Endothelial cell of umbilical vein (primary cell): ENCODE results near the gene EIF2AK3.

Experiments used
- EZH2 ChIP-seq: IDR thresholded peaks from 2 replicates; pipeline ENCODE4 v1.6.1; 2012; ENCODE audit warnings: borderline replicate concordance, low read depth, mild to moderate bottlenecking, moderate library complexity, low read length, inconsistent platforms; ENCODE audit not compliant: severe bottlenecking
- FOS ChIP-seq: IDR thresholded peaks from 2 replicates; pipeline ENCODE4 v1.6.1; 2011; ENCODE audit warnings: mild to moderate bottlenecking, low read length, moderate library complexity, borderline replicate concordance; ENCODE audit not compliant: insufficient read depth
- JUN ChIP-seq: IDR thresholded peaks from 2 replicates; pipeline ENCODE4 v1.6.1; 2011; ENCODE audit warnings: borderline replicate concordance, low read depth; ENCODE audit not compliant: insufficient read length, insufficient read depth
- MYC ChIP-seq: IDR thresholded peaks from one replicate; pipeline ENCODE4 v1.6.1; 2011; ENCODE audit warnings: mild to moderate bottlenecking, low read depth, low read length
- POLR2AphosphoS5 ChIP-seq: IDR thresholded peaks from 2 replicates; pipeline ENCODE4 v1.6.1; 2012; ENCODE audit warnings: low read depth, mild to moderate bottlenecking, control low read depth, low read length, moderate library complexity; ENCODE audit not compliant: insufficient read depth
- TF ChIP-seq, protein P1 (sequence below), 2 donors: IDR thresholded peaks; 1 replicate in 1 of 2; 2 replicates in 1 of 2; pipeline ENCODE4 v1.5.1; 2011; ENCODE audit warnings: low read length in 2 of 2, mild to moderate bottlenecking in 2 of 2, moderate library complexity in 2 of 2, control low read depth in 1 of 2, inconsistent platforms in 1 of 2, low read depth in 1 of 2; ENCODE audit not compliant: insufficient read depth in 1 of 2; ENCODE audit errors: extremely low read depth in 1 of 2

DNA sequence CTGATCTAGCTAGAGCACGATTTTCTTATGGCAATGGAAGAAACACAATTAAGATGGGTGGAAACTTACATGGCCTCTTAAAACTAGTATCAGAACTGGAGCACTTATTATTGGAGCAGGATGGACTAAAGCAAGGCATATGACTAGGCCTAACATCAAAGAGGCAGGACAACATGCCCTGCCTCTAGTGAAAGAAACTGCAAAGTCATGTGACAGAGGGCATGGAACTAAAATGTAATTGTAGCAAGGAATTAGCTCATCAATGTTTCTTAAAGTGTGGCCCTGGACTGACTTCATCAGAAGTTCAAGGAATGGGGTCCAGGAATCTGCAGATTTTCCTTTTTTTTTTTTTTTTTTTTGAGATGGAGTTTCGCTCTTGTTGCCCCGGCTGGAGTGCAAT, 5.3 kb upstream of the EIF2AK3 start:
- TF ChIP-seq EZH2, result no peak
- TF ChIP-seq, protein P1, sequence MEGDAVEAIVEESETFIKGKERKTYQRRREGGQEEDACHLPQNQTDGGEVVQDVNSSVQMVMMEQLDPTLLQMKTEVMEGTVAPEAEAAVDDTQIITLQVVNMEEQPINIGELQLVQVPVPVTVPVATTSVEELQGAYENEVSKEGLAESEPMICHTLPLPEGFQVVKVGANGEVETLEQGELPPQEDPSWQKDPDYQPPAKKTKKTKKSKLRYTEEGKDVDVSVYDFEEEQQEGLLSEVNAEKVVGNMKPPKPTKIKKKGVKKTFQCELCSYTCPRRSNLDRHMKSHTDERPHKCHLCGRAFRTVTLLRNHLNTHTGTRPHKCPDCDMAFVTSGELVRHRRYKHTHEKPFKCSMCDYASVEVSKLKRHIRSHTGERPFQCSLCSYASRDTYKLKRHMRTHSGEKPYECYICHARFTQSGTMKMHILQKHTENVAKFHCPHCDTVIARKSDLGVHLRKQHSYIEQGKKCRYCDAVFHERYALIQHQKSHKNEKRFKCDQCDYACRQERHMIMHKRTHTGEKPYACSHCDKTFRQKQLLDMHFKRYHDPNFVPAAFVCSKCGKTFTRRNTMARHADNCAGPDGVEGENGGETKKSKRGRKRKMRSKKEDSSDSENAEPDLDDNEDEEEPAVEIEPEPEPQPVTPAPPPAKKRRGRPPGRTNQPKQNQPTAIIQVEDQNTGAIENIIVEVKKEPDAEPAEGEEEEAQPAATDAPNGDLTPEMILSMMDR (IDR thresholded peaks at IDR 0.05; ENCODE audit: extremely low read depth in 1 of 2, insufficient read depth in 1 of 2, low read depth in 1 of 2, low read length in 2 of 2), result no peak
- no peak for TF ChIP-seq FOS
- no peak for TF ChIP-seq POLR2AphosphoS5
- TF ChIP-seq MYC, result no peak
- no peak for TF ChIP-seq JUN
